Endodermal cell (in vitro differentiated cells): ENCODE results near the gene LMO3. TPM values are rescaled to one million over a fixed set of nuclear protein-coding genes. Genes with fewer than 3 reads are reported as not detected.

Experiments
- DNase-seq: peaks from one replicate; pipeline ENCODE4 v3.0.0-alpha.2; 2017
- H3K27ac ChIP-seq: 2 replicates; pipeline ENCODE4 v1.5.1; 2013; ENCODE audit warnings: mild to moderate bottlenecking, low read depth, low read length, moderate library complexity
- H3K27me3 ChIP-seq: 2 replicates; pipeline ENCODE4 v1.6.1; 2013; ENCODE audit warnings: mild to moderate bottlenecking, low read length, moderate library complexity; ENCODE audit not compliant: insufficient read depth, control insufficient read depth, poor library complexity, severe bottlenecking
- H3K36me3 ChIP-seq: 2 replicates; pipeline ENCODE4 v1.7.0; 2013; ENCODE audit warnings: mild to moderate bottlenecking, low read length, moderate library complexity; ENCODE audit not compliant: control insufficient read depth, insufficient read depth
- H3K4me1 ChIP-seq: one replicate; pipeline ENCODE4 v1.7.0; 2013; ENCODE audit warnings: low read length; ENCODE audit not compliant: control insufficient read depth, insufficient read depth
- H3K4me3 ChIP-seq: 2 replicates; pipeline ENCODE4 v1.5.1; 2013; ENCODE audit warnings: mild to moderate bottlenecking, low read length, moderate library complexity
- H3K9ac ChIP-seq: 2 replicates; pipeline ENCODE4 v1.6.1; 2013; ENCODE audit warnings: mild to moderate bottlenecking, low read length, moderate library complexity; ENCODE audit not compliant: poor library complexity, severe bottlenecking; ENCODE audit errors: extremely low read depth
- H3K9me3 ChIP-seq: 2 replicates; pipeline ENCODE4 v1.6.1; 2013; ENCODE audit warnings: mild to moderate bottlenecking, low read length, moderate library complexity; ENCODE audit not compliant: control insufficient read depth
- H3K27ac Mint-ChIP-seq: 2 replicates; pipeline ENCODE4 v1.8.0; 2020; ENCODE audit warnings: mixed read lengths
- H3K27me3 Mint-ChIP-seq: 2 replicates; pipeline ENCODE4 v1.8.0; 2021; ENCODE audit warnings: mild to moderate bottlenecking, mixed read lengths; ENCODE audit not compliant: insufficient read depth
- H3K36me3 Mint-ChIP-seq: 2 replicates; pipeline ENCODE4 v1.8.0; 2020; ENCODE audit warnings: low read depth, mixed read lengths
- H3K4me1 Mint-ChIP-seq: 2 replicates; pipeline ENCODE4 v1.8.0; 2020; ENCODE audit warnings: mixed read lengths
- H3K4me3 Mint-ChIP-seq: 2 replicates; pipeline ENCODE4 v1.8.0; 2020; ENCODE audit warnings: mild to moderate bottlenecking, moderate library complexity, mixed read lengths
- H3K9me3 Mint-ChIP-seq: 2 replicates; pipeline ENCODE4 v1.8.0; 2020; ENCODE audit warnings: mild to moderate bottlenecking, mixed read lengths
- CTCF ChIP-seq: fragments of 200-600 bp; sonication (generic); conservative IDR thresholded peaks from 2 replicates; pipeline ENCODE4 v1.5.0; 2021; ENCODE audit warnings: antibody characterized with exemption, mild to moderate bottlenecking
- WGBS, 2 experiments: methylation state at CpG; one replicate each; pipeline versions ENCODE4 v1.1.5 to v1.1.7; 2013; ENCODE audit warnings: missing lambda C conversion rate in 2 of 2, mixed read lengths in 1 of 2; ENCODE audit not compliant: insufficient coverage in 1 of 2, insufficient read length in 1 of 2; 5-methylcytosine and 5-hydroxymethylcytosine counted together
- total RNA-seq, 2 donors: library from RNA; stranded (reverse); fragmentation: NEBNext Ultra II Directional in 1 of 2; extraction: Animal tissue kit (Norgen Biotek cat#: 25700) in 1 of 2; gene quantifications; 2 replicates in 1 of 2; 3 replicates in 1 of 2; pipeline ENCODE4 v1.2.1, GENCODE V29; 2021

LMO3 gene
- total RNA-seq, 2 donors from 2014 or later, result 0.77 to 3.2 TPM

- Histone ChIP-seq H3K27me3 (no peaks in the 10 kb centered on the region), H3K9me3 (no peaks in the 10 kb centered on the region), H3K4me3 (no peak overlapping the region), H3K36me3 (no peaks in the 10 kb centered on the region), H3K4me1 (no peaks in the 10 kb centered on the region), H3K9ac (no peak overlapping the region), H3K27ac (no peak overlapping the region)
- H3K27ac Mint-ChIP-seq, result no peak overlapping the region
- no peak overlapping the region for H3K4me3 Mint-ChIP-seq
- no peaks in the 10 kb centered on the region for H3K9me3 Mint-ChIP-seq
- no peaks in the 10 kb centered on the region for H3K36me3 Mint-ChIP-seq
- no peaks in the 10 kb centered on the region for H3K27me3 Mint-ChIP-seq
- no peak for DNase-seq
- no peak for TF ChIP-seq CTCF
- 94 to 95% methylated on average over 3 of the region's 3 CpGs for WGBS, 2 experiments
- H3K4me1 Mint-ChIP-seq, result peaks cover 2% of the 10 kb centered on the region
Observed at GRCh38 chr12:16562435-16562834, 43.5 kb downstream of the LMO3 start.

GRCh38 chr12:16560273-16560672 lies 45.7 kb downstream of the LMO3 start:
- H3K9me3 Mint-ChIP-seq, result no peaks in the 10 kb centered on the region
- DNase-seq, result no peak
- H3K4me3 ChIP-seq, result no peak overlapping the region
- H3K36me3 ChIP-seq, result no peaks in the 10 kb centered on the region
- H3K27ac Mint-ChIP-seq, result no peak overlapping the region
- no peak for TF ChIP-seq CTCF
- H3K9me3 ChIP-seq, result no peaks in the 10 kb centered on the region
- no peaks in the 10 kb centered on the region for H3K27me3 Mint-ChIP-seq
- H3K27ac ChIP-seq, result no peak overlapping the region
- no peaks in the 10 kb centered on the region for H3K27me3 ChIP-seq
- H3K9ac ChIP-seq, result no peak overlapping the region
- H3K4me1 ChIP-seq, result no peaks in the 10 kb centered on the region
- H3K4me1 Mint-ChIP-seq, result peaks cover 9% of the 10 kb centered on the region
- H3K4me3 Mint-ChIP-seq, result no peak overlapping the region
- H3K36me3 Mint-ChIP-seq, result no peaks in the 10 kb centered on the region
- WGBS, 2 experiments, result 69 to 87% methylated on average over 3 to 4 of the region's 5 CpGs

GRCh38 chr12:16555630-16556029 lies 50.3 kb downstream of the LMO3 start:
- no peaks in the 10 kb centered on the region for H3K27me3 ChIP-seq
- Mint-ChIP-seq H3K36me3 (no peaks in the 10 kb centered on the region), H3K27ac (no peak overlapping the region), H3K4me1 (peaks cover 14% of the 10 kb centered on the region), H3K4me3 (no peak overlapping the region), H3K27me3 (no peaks in the 10 kb centered on the region), H3K9me3 (no peaks in the 10 kb centered on the region)
- no peaks in the 10 kb centered on the region for H3K9me3 ChIP-seq
- no peak overlapping the region for H3K27ac ChIP-seq
- no peak for TF ChIP-seq CTCF
- DNase-seq, result peak; percentile 64
- H3K4me3 ChIP-seq, result no peak overlapping the region
- H3K36me3 ChIP-seq, result no peaks in the 10 kb centered on the region
- no peaks in the 10 kb centered on the region for H3K4me1 ChIP-seq
- H3K9ac ChIP-seq, result no peak overlapping the region
- 45 to 68% methylated on average over 4 to 7 of the region's 7 CpGs for WGBS, 2 experiments
